ENCODE measurements around the gene CRYZL1. TPM values are rescaled to one million over a fixed set of nuclear protein-coding genes. Genes with fewer than 3 reads are reported as not detected.

The CRYZL1 gene
- polyA plus RNA-seq, 1 donor (not counting 4 experiments of a cell fraction or from before 2014, with no cell fraction given): 48.9 TPM

DNA sequence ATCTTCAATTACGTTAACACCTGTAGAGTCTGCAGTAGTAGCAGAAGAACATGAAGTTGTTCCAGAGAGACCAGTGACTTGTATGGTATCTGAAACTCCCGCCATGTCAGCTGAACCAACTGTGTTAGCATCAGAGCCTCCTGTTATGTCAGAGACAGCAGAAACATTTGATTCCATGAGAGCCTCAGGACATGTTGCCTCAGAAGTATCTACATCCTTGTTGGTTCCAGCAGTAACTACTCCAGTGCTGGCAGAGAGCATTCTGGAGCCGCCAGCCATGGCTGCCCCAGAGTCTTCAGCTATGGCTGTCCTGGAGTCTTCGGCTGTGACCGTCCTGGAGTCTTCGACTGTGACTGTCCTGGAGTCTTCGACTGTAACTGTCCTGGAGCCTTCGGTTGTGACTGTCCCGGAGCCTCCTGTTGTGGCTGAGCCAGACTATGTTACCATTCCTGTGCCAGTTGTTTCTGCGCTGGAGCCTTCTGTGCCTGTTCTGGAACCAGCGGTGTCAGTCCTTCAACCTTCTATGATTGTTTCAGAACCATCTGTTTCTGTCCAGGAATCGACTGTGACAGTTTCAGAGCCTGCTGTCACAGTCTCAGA, 88.4 kb downstream of the CRYZL1 start:
- dilution Hi-C loops (cut with MboI; ENCODE audit: extremely low pct_ligation_motif_present, low sequenced_read_pairs): no loop called here
- DNase-seq (ENCODE audit: low read depth, low spot score) (no peak), FAIRE-seq (no peak)
- Histone ChIP-seq H3K27me3 (ENCODE audit: control insufficient read depth, extremely low read depth, insufficient read depth, low read length) (no peaks in the 10 kb centered on the region), H3K79me2 (ENCODE audit: control insufficient read depth, insufficient read depth, low read length) (peaks cover 98% of the 10 kb centered on the region), H2AFZ (ENCODE audit: control insufficient read depth, low read length) (no peak overlapping the region), H3K36me3 (ENCODE audit: control insufficient read depth in 2 of 2, extremely low read depth in 1 of 2, insufficient read depth in 2 of 2, low read length in 2 of 2) (peaks cover 49 to 57% of the 10 kb centered on the region in 2 experiments), H3K9ac (ENCODE audit: control insufficient read depth, extremely low read depth, insufficient read depth, low read length) (no peak overlapping the region), H4K20me1 (ENCODE audit: control insufficient read depth, extremely low read depth, insufficient read depth, low read length) (peaks cover 50% of the 10 kb centered on the region), H3K9me3 (ENCODE audit: control insufficient read depth, low read depth, low read length) (no peaks in the 10 kb centered on the region), H3K9me1 (ENCODE audit: control insufficient read depth, extremely low read depth, insufficient read depth, low read length) (no peaks in the 10 kb centered on the region), H3K27ac (ENCODE audit: control insufficient read depth, insufficient read depth, low read length) (no peak overlapping the region), H3K4me2 (ENCODE audit: control insufficient read depth, extremely low read depth, insufficient read depth, low read depth, low read length) (no peak overlapping the region), H3K4me3 (ENCODE audit: control insufficient read depth in 2 of 3, extremely low read depth in 1 of 3, insufficient read depth in 2 of 3, low read depth in 1 of 3, low read length in 3 of 3) (no peak overlapping the region), H3K4me1 (ENCODE audit: control insufficient read depth, extremely low read depth, insufficient read depth, low read length) (no peaks in the 10 kb centered on the region)
- TF ChIP-seq EZH2 (IDR thresholded peaks at IDR 0.05; ENCODE audit: low read length): no peak
- TF ChIP-seq, protein P1, sequence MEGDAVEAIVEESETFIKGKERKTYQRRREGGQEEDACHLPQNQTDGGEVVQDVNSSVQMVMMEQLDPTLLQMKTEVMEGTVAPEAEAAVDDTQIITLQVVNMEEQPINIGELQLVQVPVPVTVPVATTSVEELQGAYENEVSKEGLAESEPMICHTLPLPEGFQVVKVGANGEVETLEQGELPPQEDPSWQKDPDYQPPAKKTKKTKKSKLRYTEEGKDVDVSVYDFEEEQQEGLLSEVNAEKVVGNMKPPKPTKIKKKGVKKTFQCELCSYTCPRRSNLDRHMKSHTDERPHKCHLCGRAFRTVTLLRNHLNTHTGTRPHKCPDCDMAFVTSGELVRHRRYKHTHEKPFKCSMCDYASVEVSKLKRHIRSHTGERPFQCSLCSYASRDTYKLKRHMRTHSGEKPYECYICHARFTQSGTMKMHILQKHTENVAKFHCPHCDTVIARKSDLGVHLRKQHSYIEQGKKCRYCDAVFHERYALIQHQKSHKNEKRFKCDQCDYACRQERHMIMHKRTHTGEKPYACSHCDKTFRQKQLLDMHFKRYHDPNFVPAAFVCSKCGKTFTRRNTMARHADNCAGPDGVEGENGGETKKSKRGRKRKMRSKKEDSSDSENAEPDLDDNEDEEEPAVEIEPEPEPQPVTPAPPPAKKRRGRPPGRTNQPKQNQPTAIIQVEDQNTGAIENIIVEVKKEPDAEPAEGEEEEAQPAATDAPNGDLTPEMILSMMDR (optimal IDR thresholded peaks at IDR 0.05 in 1 of 3, IDR thresholded peaks at IDR 0.05 in 1 of 3, conservative IDR thresholded peaks at IDR 0.05 in 1 of 3; ENCODE audit: extremely low read depth in 1 of 3, insufficient read depth in 2 of 3, low read length in 3 of 3): no peak

DNA sequence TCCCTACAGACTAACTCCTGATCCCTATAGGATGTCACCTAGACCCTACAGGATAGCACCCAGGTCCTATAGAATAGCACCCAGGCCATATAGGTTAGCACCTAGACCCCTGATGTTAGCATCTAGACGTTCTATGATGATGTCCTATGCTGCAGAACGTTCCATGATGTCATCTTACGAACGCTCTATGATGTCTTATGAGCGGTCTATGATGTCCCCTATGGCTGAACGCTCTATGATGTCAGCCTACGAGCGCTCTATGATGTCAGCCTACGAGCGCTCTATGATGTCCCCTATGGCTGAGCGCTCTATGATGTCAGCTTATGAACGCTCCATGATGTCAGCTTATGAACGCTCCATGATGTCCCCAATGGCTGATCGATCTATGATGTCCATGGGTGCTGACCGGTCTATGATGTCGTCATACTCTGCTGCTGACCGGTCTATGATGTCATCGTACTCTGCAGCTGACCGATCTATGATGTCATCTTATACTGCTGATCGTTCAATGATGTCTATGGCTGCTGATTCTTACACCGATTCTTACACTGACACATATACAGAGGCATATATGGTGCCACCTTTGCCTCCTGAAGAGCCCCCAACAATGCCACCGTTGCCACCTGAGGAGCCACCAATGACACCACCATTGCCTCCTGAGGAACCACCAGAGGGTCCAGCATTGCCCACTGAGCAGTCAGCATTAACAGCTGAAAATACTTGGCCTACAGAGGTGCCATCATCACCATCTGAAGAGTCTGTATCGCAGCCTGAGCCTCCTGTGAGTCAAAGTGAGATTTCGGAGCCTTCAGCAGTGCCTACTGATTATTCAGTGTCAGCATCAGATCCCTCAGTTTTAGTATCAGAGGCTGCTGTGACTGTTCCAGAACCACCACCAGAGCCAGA, 89.2 kb downstream of the CRYZL1 start:
- FAIRE-seq (no peak), DNase-seq (ENCODE audit: low read depth, low spot score) (no peak)
- Histone ChIP-seq H4K20me1 (ENCODE audit: control insufficient read depth, extremely low read depth, insufficient read depth, low read length) (peaks cover 50% of the 10 kb centered on the region), H3K9me3 (ENCODE audit: control insufficient read depth, low read depth, low read length) (no peaks in the 10 kb centered on the region), H3K36me3 (ENCODE audit: control insufficient read depth in 2 of 2, extremely low read depth in 1 of 2, insufficient read depth in 2 of 2, low read length in 2 of 2) (peaks cover 48 to 55% of the 10 kb centered on the region in 2 experiments), H3K4me1 (ENCODE audit: control insufficient read depth, extremely low read depth, insufficient read depth, low read length) (no peaks in the 10 kb centered on the region), H3K4me2 (ENCODE audit: control insufficient read depth, extremely low read depth, insufficient read depth, low read depth, low read length) (no peak overlapping the region), H3K27me3 (ENCODE audit: control insufficient read depth, extremely low read depth, insufficient read depth, low read length) (no peaks in the 10 kb centered on the region), H3K27ac (ENCODE audit: control insufficient read depth, insufficient read depth, low read length) (no peak overlapping the region), H3K9me1 (ENCODE audit: control insufficient read depth, extremely low read depth, insufficient read depth, low read length) (no peaks in the 10 kb centered on the region), H3K4me3 (ENCODE audit: control insufficient read depth in 2 of 3, extremely low read depth in 1 of 3, insufficient read depth in 2 of 3, low read depth in 1 of 3, low read length in 3 of 3) (no peak overlapping the region), H3K79me2 (ENCODE audit: control insufficient read depth, insufficient read depth, low read length) (peaks cover 98% of the 10 kb centered on the region), H2AFZ (ENCODE audit: control insufficient read depth, low read length) (no peak overlapping the region), H3K9ac (ENCODE audit: control insufficient read depth, extremely low read depth, insufficient read depth, low read length) (no peak overlapping the region)
- TF ChIP-seq EZH2 (IDR thresholded peaks at IDR 0.05; ENCODE audit: low read length): no peak
- TF ChIP-seq, protein P1 (optimal IDR thresholded peaks at IDR 0.05 in 1 of 3, IDR thresholded peaks at IDR 0.05 in 1 of 3, conservative IDR thresholded peaks at IDR 0.05 in 1 of 3; ENCODE audit: extremely low read depth in 1 of 3, insufficient read depth in 2 of 3, low read length in 3 of 3): no peak
- dilution Hi-C loops (cut with MboI; ENCODE audit: extremely low pct_ligation_motif_present, low sequenced_read_pairs): no loop called here
